Measurements from ENCODE around the gene LUC7L3.

The LUC7L3 gene

DNA sequence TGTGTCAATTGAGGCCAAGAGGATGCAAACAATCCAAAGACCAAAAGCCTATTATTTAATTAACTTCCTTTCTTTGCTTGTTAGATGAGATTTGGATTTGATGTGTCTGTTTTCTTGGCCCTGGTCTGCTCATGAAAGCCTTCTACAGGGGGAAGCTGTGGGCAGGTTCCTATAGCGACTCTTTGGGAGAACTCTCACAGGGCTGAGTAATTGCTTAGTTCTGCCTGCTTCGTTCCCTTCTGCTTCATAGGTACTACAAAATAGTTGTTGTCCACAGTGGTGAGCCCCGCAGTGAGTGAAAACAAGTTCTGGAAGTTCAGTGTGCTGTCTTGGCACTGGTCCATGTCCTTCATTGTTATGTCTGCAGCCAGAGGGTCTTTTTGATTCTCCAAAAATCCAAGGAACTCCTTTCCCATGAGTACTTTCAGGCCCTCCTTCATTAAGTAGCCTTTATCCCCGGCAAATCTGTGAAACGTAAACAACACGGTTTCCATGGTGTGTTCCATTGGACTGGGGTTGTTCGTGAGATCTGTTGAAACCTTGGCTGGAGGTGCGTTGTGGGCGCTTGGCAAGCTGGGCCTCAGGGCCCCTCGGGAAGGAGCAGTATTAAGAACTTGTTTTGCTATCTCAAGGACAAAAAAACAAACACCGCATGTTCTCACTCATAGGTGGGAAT lies 77.9 kb downstream of the LUC7L3 start:
- no peaks in the 10 kb centered on the region for H3K9me3 ChIP-seq (replicated peaks; ENCODE audit: insufficient read depth, low read length)
- no peak for DNase-seq
- no peaks in the 10 kb centered on the region for H3K27me3 ChIP-seq (replicated peaks; ENCODE audit: insufficient read depth, low read length)
- no peak overlapping the region for H2AFZ ChIP-seq (ENCODE audit: low read length)
- H3K9me2 ChIP-seq (replicated peaks; ENCODE audit: insufficient read depth, low read length), result no peaks in the 10 kb centered on the region
- H3K27ac ChIP-seq (ENCODE audit: low read length), result no peak overlapping the region
- H3K9ac ChIP-seq (ENCODE audit: low read length), result no peak overlapping the region
- H3K79me2 ChIP-seq (ENCODE audit: low read length), result no peaks in the 10 kb centered on the region
- no peaks in the 10 kb centered on the region for H3K4me1 ChIP-seq (ENCODE audit: low read length)
- TF ChIP-seq EZH2phosphoT487 (IDR thresholded peaks at IDR 0.05; ENCODE audit: low read length) (no peak), EZH2 (optimal IDR thresholded peaks at IDR 0.05; ENCODE audit: low read depth, low read length) (no peak)
- TF ChIP-seq, protein P1, sequence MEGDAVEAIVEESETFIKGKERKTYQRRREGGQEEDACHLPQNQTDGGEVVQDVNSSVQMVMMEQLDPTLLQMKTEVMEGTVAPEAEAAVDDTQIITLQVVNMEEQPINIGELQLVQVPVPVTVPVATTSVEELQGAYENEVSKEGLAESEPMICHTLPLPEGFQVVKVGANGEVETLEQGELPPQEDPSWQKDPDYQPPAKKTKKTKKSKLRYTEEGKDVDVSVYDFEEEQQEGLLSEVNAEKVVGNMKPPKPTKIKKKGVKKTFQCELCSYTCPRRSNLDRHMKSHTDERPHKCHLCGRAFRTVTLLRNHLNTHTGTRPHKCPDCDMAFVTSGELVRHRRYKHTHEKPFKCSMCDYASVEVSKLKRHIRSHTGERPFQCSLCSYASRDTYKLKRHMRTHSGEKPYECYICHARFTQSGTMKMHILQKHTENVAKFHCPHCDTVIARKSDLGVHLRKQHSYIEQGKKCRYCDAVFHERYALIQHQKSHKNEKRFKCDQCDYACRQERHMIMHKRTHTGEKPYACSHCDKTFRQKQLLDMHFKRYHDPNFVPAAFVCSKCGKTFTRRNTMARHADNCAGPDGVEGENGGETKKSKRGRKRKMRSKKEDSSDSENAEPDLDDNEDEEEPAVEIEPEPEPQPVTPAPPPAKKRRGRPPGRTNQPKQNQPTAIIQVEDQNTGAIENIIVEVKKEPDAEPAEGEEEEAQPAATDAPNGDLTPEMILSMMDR (IDR thresholded peaks at IDR 0.05; ENCODE audit: low read length), result no peak
- H3F3A ChIP-seq (ENCODE audit: insufficient read depth, low read length), result no peaks in the 10 kb centered on the region
- no peak overlapping the region for H3K4me3 ChIP-seq (ENCODE audit: low read length)
- no peaks in the 10 kb centered on the region for H3K36me3 ChIP-seq (replicated peaks; ENCODE audit: insufficient read depth, low read length)
- H3K4me2 ChIP-seq (ENCODE audit: low read depth, low read length), result no peak overlapping the region
- H4K20me1 ChIP-seq (ENCODE audit: insufficient read depth, low read length), result no peaks in the 10 kb centered on the region

DNA sequence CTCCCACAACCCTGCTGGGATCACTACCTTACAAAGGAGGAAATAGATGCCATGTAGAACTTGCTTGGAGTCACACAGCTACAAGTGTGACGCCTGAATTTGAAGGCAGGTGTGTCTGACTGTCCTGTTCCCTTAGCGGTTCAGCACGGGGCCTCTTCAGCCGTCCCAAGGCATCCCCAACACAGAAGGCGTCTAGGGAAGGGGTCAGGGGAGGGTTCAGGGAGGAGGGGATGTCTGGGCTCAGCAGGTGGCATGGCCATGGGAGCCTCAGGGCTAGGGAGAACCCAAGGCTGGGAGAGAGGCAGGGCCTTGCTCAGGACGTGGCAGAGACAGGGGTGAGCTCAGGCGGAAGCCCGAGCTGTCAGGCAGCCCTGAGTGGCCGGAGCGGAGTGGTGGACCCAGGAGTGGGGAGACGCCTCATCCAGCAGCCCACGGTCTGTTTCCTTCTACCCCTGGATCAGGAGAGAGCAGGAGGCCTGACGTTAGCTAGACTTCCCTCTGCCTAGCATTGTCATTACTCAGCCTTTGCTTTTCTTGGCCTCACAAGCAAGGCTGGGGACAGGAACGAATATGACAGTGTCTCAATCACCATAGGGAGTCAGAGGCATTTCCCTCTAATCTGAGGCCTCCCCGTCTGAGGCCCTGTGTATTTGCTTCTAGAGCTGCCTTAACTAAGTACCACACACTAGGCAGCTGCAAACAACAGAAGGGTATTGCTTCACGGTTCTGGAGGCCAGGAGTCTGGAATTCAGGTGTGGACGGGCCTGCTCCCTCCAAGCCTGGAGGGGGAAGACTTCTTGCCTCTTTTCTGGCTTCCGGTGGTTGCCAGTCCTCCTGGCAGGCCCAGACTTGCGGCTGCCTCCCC lies 79.3 kb downstream of the LUC7L3 start:
- Histone ChIP-seq H3K4me2 (ENCODE audit: low read depth, low read length) (no peak overlapping the region), H4K20me1 (ENCODE audit: insufficient read depth, low read length) (no peaks in the 10 kb centered on the region), H3K27ac (ENCODE audit: low read length) (no peak overlapping the region), H3K4me1 (ENCODE audit: low read length) (peaks cover 6% of the 10 kb centered on the region; the same call in 1 of the 2 replicates), H3K36me3 (replicated peaks; ENCODE audit: insufficient read depth, low read length) (no peaks in the 10 kb centered on the region), H3K9ac (ENCODE audit: low read length) (no peak overlapping the region), H3F3A (ENCODE audit: insufficient read depth, low read length) (no peaks in the 10 kb centered on the region), H3K27me3 (replicated peaks; ENCODE audit: insufficient read depth, low read length) (no peaks in the 10 kb centered on the region), H3K9me2 (replicated peaks; ENCODE audit: insufficient read depth, low read length) (no peaks in the 10 kb centered on the region), H3K79me2 (ENCODE audit: low read length) (no peaks in the 10 kb centered on the region), H2AFZ (ENCODE audit: low read length) (no peak overlapping the region), H3K4me3 (ENCODE audit: low read length) (no peak overlapping the region), H3K9me3 (replicated peaks; ENCODE audit: insufficient read depth, low read length) (no peaks in the 10 kb centered on the region)
- no peak for DNase-seq
- TF ChIP-seq, protein P1 (IDR thresholded peaks at IDR 0.05; ENCODE audit: low read length), result no peak
- TF ChIP-seq EZH2 (optimal IDR thresholded peaks at IDR 0.05; ENCODE audit: low read depth, low read length) (no peak), EZH2phosphoT487 (IDR thresholded peaks at IDR 0.05; ENCODE audit: low read length) (no peak)

DNA sequence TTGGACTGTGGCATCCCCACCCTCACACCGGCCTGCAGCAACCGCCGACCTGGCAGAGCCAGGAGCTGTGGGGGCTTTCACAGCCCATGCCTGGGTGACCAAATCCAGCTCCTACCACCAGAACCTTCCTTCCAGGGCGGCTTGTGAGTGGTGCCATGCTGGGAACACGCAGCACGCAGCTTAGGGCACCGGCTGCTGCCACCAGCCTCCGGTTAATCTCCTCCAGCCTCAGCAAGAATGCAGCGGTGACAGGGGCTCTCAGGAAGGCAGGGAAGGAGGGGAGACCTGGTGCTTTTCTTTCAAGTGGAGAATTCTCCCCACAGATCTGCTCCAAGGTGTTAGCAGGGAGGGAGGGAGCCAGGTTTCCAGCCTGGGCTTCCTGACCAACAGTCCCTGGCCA lies 80.2 kb downstream of the LUC7L3 start:
- H3K36me3 ChIP-seq (replicated peaks; ENCODE audit: insufficient read depth, low read length), result no peaks in the 10 kb centered on the region
- no peak for DNase-seq

More for the DNA sequence above, 80.2 kb downstream of the LUC7L3 start:
- no peak overlapping the region for H3K4me2 ChIP-seq (ENCODE audit: low read depth, low read length)
- H4K20me1 ChIP-seq (ENCODE audit: insufficient read depth, low read length), result no peaks in the 10 kb centered on the region
- TF ChIP-seq, protein P1 (IDR thresholded peaks at IDR 0.05; ENCODE audit: low read length), result no peak
- TF ChIP-seq EZH2phosphoT487 (IDR thresholded peaks at IDR 0.05; ENCODE audit: low read length) (no peak), EZH2 (optimal IDR thresholded peaks at IDR 0.05; ENCODE audit: low read depth, low read length) (no peak)
- no peaks in the 10 kb centered on the region for H3K9me2 ChIP-seq (replicated peaks; ENCODE audit: insufficient read depth, low read length)
- no peaks in the 10 kb centered on the region for H3K79me2 ChIP-seq (ENCODE audit: low read length)
- H3K4me1 ChIP-seq (ENCODE audit: low read length), result peaks cover 6% of the 10 kb centered on the region; the same call in 1 of the 2 replicates
- no peak overlapping the region for H3K27ac ChIP-seq (ENCODE audit: low read length)
- H3F3A ChIP-seq (ENCODE audit: insufficient read depth, low read length), result no peaks in the 10 kb centered on the region
- H3K27me3 ChIP-seq (replicated peaks; ENCODE audit: insufficient read depth, low read length), result no peaks in the 10 kb centered on the region
- no peak overlapping the region for H3K4me3 ChIP-seq (ENCODE audit: low read length)
- no peaks in the 10 kb centered on the region for H3K9me3 ChIP-seq (replicated peaks; ENCODE audit: insufficient read depth, low read length)
- no peak overlapping the region for H3K9ac ChIP-seq (ENCODE audit: low read length)
- H2AFZ ChIP-seq (ENCODE audit: low read length), result no peak overlapping the region

Data from MM.1S (cell line).